Islet of Langerhans (tissue), 1 donor: ENCODE measurements around the gene RPS16.
A peak's percentile ranks its signal among the peaks of the same experiment; 100 is the strongest.

Experiments
- FAIRE-seq: peaks from one replicate; lab custom pipeline; 2011; peaks lifted over from hg19 to GRCh38; lab: Jason Lieb, UNC

The RPS16 gene

DNA sequence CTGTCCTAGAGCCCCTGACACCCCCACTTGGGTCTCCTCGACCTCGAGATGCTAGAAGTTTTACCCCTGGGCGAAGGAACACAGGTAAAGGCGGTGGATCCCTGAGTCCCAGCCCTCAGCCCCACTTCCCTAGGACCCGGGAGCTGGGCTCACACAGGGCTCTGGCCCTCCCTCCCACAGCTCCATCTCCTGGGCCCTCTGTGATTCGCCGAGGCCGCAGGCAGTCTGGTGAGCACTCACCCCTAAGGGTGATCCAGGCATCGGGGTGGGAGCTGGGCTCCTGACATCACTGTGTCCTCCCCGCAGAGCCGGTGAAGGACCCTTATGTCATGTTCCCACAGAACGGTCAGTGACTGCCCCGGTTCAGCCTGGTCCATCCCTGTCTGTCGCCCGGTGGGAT lies 15.0 kb downstream of the RPS16 start:
- FAIRE-seq, result no peak

DNA sequence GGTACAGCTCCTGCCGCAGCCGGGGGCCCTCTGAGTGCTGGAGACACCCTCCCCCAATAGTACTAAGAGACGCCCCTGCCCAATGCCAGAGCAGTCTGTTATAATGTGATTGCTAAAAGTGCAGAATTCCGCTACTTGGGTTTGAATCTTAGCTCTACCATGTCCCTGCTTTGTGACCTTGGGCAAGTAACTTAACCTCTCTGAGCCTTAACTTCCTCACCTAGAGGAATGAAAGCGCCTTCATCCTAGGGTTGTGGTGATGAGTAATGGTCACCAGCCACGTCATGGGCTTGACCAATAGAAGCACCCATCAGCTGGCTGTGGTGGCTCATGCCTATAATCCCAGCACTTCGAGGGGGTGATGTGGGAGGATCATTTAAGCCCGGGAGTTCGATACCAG lies 16.7 kb downstream of the RPS16 start:
- FAIRE-seq, result no peak

DNA sequence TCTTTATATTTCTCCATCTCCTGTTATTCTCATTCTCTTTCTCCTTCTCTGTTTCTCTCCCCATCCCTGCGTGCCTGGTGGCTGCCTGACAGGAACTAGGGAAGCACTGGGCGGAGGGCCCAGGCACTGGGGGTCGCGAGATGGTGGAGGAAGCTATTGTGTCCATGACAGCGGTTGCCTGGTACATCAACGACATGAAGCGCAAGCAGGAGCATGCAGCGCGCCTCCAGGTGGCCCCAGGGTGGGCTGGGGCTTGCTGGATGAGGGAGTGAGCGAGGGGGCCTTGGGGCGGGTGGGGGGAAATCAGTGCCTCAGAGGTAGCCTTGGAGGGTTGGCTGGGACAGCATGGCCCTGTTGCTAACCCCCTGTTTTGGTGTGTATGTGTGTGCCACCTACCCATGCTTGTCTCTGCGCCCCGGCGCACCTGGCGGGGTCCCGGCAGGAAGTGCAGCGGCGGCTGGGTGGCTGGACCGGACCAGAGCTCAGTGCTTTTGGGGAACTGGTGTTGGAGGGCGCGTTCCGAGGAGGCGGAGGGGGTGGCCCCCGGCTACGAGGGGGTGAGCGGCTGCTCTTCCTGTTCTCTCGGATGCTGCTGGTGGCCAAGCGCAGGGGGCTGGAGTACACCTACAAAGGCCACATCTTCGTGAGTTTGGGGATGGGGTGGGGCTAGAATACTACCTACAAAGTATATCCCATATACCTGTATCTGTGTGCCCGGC lies 18.1 kb downstream of the RPS16 start:
- no peak for FAIRE-seq

DNA sequence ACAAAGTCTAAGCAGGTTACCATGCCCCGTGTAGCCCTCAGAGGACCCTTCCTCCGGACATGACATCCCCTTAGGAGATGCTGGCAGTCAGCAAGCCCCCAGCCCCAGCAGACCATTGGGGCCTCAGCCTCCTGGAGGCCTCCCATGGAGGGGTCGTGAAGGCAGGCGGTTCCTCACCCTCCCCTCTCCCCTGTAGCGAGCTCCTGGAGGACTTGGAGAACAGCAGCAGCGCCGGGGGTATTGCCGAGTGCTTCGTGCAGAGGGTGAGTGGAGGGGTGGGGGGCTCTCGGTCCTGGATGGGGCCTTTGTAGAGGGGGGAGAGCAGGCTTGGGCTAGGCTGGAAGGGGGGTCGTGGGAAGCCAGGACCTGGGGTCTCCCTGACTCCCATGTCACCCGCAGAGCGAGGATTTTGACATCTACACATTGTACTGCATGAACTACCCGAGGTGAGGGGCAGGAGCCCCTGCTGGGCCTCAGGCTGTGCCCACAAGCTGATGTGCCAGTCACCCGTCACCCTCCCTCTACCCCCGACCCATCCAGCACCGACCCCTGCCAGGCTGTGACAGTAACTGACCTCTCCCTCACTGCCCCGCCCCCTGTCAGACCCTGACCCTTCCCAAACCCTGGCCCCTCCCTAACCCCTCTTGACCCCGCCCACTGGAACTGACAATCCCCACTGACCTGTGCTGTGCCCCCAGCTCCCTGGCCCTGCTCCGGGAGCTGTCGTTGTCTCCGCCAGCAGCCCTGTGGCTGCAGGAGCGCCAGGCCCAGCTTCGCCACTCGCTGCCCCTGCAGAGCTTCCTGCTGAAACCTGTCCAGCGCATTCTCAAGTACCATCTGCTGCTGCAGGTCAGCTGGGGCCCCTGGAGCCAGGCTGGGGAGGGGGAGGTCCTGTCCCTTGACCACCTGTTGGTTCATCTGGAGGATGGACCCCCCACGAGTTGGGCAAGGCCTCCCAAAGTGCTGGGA lies 19.3 kb downstream of the RPS16 start:
- no peak for FAIRE-seq

DNA sequence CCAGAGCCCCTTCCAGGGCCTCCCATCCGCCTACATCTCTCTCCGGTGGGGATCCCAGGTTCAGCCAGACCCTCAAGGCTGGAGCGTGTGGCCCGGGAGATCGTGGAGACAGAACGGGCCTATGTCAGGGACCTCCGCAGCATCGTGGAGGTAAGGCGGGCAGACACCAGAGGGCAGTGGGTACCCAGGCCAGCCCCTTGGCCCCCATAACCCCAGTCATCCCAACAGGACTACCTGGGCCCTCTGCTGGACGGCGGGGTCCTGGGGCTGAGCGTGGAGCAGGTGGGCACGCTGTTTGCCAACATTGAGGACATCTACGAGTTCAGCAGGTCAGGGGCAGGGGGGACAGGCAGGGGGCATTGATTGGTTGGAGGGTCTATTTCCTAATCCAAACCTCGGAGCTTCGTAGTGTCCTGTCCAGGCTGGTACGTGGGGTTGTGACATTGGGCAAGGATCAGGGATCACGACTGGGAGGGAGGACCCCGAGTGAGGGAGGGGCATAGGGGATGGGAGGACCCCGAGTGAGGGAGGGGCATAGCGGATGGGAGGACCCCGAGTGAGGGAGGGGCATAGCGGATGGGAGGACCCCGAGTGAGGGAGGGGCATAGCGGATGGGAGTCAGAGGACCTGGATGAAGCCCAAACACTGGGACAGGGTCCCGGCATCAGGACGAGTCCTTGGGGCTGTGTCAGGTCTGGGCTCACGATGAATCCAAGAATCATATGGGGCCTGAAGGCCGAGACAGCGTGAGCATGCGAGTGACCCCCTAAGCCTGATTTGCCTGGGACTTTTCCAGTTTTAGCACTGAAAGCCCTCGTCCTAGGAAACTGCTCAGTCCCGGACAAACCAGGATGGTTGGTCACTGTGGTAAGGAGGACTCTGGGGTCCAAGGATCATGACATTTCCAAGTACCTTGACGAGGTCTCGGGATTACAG lies 20.4 kb downstream of the RPS16 start:
- FAIRE-seq, result no peak

DNA sequence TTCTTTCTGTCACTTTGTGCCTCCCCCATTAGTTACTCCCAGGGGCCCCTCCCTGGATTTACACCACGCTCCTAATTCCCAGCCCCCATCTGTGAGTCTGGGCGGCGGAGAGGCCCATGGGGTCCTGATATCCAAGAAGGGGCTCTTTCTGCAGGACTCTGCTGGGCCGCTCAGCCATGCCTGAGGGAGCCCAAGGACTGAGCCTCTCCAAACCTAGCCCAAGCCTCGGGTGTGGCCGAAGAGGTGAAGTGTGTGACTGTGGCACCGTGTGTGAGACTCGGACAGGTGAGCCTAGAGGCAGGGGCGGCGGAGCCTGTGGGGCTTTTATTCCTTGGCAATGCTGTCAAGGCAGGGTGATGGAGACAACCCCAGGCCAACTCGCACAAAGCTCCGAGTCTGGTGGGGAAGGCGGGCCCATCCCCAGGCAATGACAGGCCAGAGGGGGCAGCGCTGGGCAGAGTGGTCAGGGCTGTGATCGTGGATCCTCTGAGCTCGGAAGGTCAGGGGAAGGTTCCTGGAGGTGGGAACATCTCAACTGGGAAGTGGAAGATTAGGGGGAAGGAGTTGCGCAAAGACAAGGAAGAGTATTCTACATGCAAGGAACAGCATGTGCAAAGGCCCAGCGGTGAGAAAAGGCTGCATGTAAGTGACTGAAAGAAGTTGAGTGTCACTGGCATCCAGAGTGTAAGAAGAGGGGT lies 21.7 kb downstream of the RPS16 start:
- FAIRE-seq, result no peak

DNA sequence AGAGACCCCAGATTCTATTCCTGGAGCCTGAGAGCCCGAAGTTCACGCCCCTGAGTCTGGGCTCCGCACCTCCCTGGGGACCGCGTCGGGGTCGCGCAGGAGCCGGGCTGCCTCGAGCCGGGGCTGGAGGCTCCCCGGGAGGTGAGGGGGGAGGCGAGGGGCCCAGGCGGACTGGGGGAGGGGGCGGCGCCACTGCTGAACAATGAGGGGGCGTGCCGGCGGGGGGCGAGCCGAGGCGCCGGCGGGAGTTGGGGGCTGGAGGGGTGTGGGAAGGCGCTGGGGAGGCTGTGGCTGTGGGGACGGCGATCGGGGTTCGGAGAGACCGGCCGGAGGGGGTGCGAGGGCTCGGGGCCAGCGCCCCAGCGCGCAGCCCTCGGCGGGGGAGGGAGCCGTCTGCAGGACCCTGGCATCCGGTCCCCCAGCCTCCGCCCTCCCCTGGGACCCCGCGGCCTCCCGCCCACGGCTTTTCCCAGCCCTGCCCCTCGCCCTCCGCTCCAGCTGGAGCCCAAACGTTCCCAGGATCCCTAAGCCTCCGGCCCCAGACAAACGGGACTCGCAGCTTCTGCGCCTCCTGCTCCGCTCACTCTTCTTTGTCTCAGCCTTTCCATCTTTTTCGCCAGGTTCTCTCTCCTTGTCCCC lies 22.4 kb downstream of the RPS16 start:
- FAIRE-seq, result no peak

DNA sequence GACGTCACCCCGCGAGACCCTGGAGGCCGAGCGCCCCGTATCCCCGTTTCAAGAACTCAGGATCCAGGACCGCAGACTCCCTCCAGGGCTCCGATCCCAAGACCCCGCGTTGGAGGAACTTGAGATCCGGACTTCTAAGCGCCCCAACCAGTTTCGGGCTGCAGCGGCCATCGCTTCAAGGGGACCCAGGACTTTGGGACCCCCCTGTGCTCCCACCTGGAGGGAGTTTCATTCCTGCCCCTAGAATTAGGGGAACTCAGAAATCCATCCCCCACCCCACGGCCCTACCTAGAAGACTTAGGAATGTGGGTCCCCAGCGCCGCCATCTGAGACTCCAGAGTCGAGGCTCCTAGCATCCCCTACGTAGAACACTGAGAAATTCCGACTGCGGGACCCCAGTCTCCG lies 22.9 kb downstream of the RPS16 start:
- no peak for FAIRE-seq

DNA sequence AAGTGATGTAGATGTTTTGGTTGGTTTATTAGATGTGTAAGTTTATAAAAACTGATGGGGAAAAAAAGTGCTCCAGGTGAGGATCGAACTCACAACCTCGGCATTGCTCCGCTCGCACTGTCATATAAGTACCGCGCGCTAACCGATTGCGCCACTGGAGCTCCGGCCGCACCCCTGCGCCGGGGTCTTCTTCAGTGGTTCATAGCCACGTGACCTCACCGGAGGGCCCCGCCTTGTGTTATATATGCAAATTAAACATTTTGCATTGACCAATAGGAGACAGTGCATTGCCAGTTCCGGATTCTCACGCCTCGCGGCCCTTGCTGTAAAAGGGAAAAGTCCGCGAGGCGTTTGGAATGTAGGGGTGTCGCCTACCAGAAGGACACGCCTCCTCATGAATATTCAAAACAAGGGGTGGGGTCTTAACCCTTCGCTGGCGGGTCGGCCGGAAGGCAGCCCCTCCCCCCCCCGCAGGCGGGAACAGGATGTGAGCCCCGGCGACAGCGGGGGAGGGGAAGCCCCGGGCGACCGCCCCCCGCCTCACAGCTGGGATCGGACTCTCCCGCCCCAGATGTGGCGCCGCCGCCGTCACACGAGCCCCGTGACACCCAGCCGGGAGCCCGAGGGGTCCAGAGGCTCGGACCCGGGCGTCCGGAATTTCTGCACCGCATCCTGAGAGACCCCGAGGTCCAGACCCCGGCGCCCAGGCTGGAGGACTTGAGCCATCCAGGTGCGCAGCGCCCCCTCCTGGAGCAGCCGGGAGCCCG lies 23.5 kb downstream of the RPS16 start, which contains the start of gene PLEKHG2:
PLEKHG2 (plus strand) TSS at position 570 of the 767 bp plus-strand sequence. CDS start 1,418 bp downstream, outside the sequence.
- peak; percentile 83 for FAIRE-seq

DNA sequence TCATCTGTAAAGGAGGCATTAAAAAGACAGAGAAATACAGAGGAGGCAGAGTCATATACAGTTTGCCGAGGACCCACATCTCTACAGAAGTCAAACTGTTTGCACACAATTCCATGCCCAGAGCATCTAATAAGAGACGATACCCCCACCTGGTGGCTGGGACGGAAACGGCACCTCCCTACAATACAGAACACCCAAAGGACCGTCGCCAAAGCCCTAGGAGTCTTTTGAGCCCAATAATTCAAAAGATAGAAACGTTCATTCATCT lies 24.0 kb downstream of the RPS16 start:
- FAIRE-seq, result no peak

DNA sequence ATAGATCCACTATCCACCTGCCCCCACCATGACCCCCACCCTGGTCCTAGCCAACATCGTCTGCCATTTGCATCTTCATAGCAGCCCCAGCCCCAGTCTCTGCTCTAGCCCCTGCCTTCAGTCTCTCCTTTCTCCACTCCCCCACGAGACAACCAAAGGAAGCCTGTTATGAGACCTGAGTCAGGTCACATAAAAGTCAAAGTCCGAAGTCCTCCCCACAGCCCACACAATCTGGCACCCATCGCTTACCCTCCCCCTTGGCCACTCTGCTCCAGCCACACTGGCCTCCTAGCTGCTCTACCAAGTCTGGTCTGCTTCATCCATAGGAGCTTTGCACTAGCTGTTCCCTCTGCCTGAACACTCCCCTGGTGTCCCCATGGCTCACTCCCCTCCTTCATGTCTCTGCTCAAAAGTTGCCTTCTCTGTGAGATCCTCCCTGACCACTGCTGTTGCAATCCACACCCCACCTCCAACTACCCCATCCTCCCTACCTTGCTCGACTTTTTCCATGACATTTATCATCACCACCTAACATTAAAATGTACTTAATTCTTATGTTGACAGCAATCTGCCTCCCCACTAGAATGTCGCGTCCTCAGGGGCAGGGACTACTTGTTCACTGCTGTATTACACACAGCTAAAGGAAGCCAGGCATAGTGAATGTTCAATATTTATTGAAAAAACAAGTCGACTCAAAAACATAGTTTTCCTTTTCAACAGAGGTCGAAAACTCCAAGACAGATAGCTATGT lies 24.5 kb downstream of the RPS16 start:
- no peak for FAIRE-seq

DNA sequence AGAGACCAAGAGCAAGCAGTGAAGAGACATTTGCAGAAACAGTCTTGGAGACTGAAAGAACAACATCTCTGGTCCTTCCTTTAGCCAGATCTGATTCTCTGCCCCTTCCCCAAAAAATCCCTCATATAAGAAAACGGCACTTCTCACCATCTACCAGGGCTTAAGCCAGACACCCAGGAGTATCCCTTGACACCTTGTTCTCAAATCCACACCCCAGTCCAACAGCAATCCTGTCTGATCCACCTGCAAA lies 25.0 kb downstream of the RPS16 start:
- FAIRE-seq, result no peak

DNA sequence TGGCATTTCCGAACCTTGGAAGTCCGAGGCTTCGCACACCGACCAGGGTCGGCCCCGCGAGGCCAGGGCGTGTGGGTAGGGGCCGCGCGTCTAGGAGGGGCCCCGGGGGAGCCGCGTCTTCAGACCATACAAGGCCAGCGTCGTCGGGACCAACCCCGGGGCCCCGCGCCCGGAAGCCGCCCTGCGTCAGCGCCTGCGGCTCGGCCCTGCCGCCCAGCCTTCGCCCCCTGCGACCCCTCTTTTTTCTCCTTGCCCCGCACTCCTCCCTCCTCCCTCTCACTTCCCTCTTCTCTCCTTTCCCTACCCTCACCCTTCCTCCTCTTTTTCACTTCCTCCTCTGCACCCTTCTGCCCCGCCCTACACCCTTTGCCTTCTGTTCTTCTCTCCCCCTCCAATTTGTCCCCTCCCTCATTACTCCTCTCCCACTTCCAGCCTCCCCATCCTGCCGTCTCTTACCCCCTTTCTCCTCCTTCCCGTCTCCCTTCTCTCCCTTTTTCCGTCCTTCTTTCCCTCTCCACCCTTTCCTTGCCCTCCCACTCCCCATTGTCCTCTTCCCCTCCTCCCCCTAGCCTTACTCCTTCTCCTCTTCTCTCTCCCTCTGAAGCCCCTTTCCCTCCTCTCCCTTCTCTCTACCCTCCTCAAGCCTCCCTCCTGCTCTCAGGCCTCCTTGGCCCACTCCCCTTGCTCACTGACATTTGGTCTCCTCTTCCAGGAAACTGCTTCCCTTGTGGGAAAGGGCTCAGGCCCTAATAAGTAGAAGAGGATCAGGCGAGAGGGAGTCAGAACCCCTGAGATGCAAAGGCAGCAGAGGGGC lies 25.5 kb downstream of the RPS16 start:
- no peak for FAIRE-seq

DNA sequence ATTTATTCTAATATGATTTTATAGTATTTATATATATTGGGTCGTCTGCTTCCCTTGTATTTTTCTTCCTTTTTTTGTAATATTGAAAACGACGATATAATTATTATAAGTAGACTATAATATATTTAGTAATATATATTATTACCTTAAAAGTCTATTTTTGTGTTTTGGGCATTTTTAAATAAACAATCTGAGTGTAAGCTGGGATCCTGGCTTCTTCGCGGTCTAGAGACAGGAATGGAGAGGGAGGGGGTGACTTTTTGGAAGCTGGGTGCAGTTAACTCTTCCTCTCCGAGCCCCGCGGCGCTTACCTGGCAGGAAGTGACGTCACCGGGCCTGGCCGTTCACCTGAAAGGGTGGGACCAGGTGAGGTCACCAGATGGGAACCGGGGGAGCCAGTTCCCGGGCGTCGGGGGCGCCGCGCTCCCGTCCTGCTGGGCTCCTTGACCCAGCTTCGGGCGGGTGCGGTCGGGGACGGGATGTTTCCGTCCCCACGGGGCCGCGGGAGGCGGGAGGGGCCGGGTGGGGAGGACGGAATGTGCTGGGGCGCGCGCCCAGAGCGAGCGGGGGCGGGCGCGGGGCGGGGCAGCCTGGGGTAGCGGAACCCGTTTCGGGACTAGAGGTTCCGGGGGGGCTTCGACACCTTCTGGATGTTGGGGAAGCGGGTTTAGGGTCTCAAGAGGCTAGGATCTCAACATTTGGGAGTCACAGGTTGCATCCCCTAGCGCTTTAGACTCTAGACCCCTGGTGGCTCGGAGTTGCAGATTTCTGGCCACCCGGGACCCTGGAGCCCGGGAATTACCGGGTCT lies 26.3 kb downstream of the RPS16 start:
- peak; percentile 51 for FAIRE-seq

DNA sequence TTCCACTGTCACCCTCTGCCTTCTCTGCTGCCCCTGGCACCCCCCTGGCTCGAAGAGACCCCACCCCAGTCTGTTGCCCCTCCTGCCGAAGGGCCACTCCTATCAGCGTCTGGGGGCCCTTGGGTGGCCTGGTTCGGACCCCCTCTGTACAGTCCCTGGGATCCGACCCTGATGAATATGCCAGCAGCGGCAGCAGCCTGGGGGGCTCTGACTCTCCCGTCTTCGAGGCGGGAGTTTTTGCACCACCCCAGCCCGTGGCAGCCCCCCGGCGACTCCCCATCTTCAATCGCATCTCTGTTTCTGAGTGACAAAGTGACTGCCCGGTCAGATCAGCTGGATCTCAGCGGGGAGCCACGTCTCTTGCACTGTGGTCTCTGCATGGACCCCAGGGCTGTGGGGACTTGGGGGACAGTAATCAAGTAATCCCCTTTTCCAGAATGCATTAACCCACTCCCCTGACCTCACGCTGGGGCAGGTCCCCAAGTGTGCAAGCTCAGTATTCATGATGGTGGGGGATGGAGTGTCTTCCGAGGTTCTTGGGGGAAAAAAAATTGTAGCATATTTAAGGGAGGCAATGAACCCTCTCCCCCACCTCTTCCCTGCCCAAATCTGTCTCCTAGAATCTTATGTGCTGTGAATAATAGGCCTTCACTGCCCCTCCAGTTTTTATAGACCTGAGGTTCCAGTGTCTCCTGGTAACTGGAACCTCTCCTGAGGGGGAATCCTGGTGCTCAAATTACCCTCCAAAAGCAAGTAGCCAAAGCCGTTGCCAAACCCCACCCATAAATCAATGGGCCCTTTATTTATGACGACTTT lies 27.1 kb downstream of the RPS16 start:
- FAIRE-seq, result no peak

DNA sequence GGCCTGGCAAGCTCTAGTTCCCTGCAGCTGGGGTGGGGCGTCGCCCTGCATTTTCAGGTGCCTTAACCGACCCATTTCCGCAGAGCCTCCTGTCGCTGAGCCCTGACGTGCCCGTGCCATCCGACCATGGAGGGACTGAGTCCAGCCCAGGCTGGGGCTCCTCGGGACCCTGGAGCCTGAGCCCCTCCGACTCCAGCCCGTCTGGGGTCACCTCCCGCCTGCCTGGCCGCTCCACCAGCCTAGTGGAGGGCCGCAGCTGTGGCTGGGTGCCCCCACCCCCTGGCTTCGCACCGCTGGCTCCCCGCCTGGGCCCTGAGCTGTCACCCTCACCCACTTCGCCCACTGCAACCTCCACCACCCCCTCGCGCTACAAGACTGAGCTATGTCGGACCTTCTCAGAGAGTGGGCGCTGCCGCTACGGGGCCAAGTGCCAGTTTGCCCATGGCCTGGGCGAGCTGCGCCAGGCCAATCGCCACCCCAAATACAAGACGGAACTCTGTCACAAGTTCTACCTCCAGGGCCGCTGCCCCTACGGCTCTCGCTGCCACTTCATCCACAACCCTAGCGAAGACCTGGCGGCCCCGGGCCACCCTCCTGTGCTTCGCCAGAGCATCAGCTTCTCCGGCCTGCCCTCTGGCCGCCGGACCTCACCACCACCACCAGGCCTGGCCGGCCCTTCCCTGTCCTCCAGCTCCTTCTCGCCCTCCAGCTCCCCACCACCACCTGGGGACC lies 27.9 kb downstream of the RPS16 start:
- FAIRE-seq, result no peak

DNA sequence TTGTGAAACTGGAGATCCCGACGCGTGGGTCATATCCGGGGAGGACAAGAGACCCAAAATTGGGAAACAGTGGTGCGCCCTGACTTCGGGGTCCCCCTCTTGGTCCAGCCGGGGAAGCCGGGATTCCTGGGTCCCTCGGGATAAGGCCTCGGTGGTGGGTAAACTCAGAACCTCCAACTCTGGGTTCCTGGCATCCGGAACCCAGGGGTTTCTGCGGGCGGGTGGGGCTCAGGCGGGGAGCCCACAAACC lies 28.4 kb downstream of the RPS16 start:
- no peak for FAIRE-seq
